Kidney (tissue), 14 donors: Measurements from ENCODE around the gene KRTAP12-3. TPM values are rescaled to one million over a fixed set of nuclear protein-coding genes. Genes with fewer than 3 reads are reported as not detected.
A peak's percentile ranks its signal among the peaks of the same experiment; 100 is the strongest.
"Not testable (repeated sequence)": the region's sequence is repeated elsewhere in the genome, so short reads cannot be mapped to it uniquely, and the experiment has no call there.

ENCODE experiments used
- DNase-seq, 5 donors: peaks; one replicate each; pipeline ENCODE4 v3.0.0-alpha.2; 2013 to 2020
- FAIRE-seq: peaks from 2 replicates; lab custom pipeline; 2012; peaks lifted over from hg19 to GRCh38; lab: Jason Lieb, UNC
- H3K27ac ChIP-seq, 2 donors: one replicate each; pipeline ENCODE4 v1.7.0; 2013; ENCODE audit warnings: low read depth in 2 of 2, low read length in 2 of 2, inconsistent platforms in 1 of 2
- H3K27me3 ChIP-seq: one replicate; pipeline ENCODE4 v1.7.1; 2013; ENCODE audit warnings: low read length, inconsistent platforms; ENCODE audit not compliant: control insufficient read depth, insufficient read depth
- H3K36me3 ChIP-seq, 3 donors: one replicate each; pipeline versions ENCODE4 v1.7.0 to v1.7.1; 2013; ENCODE audit warnings: low read length in 3 of 3, control low read depth in 1 of 3, inconsistent platforms in 1 of 3; ENCODE audit not compliant: insufficient read depth in 3 of 3, control insufficient read depth in 2 of 3
- H3K4me1 ChIP-seq, 3 donors: one replicate each; pipeline versions ENCODE4 v1.7.0 to v1.7.1; 2013; ENCODE audit warnings: low read length in 3 of 3, inconsistent platforms in 1 of 3, low read depth in 1 of 3; ENCODE audit not compliant: control insufficient read depth in 2 of 3, insufficient read depth in 2 of 3
- H3K4me3 ChIP-seq, 3 donors: one replicate each; pipeline versions ENCODE4 v1.7.0 to v1.8.1; 2013; ENCODE audit warnings: low read length in 3 of 3, control low read depth in 1 of 3, inconsistent platforms in 1 of 3
- H3K9ac ChIP-seq, 3 donors: one replicate each; pipeline versions ENCODE4 v1.7.0 to v1.7.1; 2013; ENCODE audit warnings: low read length in 3 of 3, control low read depth in 1 of 3, inconsistent platforms in 1 of 3
- H3K9me3 ChIP-seq, 3 donors: one replicate each; pipeline versions ENCODE4 v1.7.0 to v1.7.1; 2013; ENCODE audit warnings: low read length in 3 of 3, control low read depth in 1 of 3, inconsistent platforms in 1 of 3; ENCODE audit not compliant: control insufficient read depth in 2 of 3, insufficient read depth in 1 of 3
- CTCF ChIP-seq: IDR thresholded peaks from 3 replicates; pipeline ENCODE4 v1.5.1; 2012; ENCODE audit warnings: mild to moderate bottlenecking, moderate library complexity, borderline replicate concordance; ENCODE audit not compliant: insufficient read depth; ENCODE audit errors: extremely low read depth
- intact Hi-C: fragments of 100-400 bp; cut with DNase I; formaldehyde crosslinking; loops from one replicate; pipeline ENCODE4 v1.11.1; 2022
- polyA plus RNA-seq: library from polyadenylated mRNA; stranded (reverse); fragments of 350-450 nt; fragmentation: Illumina TruSeq; extraction: RNeasy Lipid Tissue Mini Kit (QIAGEN cat#74804); gene quantifications from one replicate; pipeline ENCODE4 v1.2.3, GENCODE V29; 2014; ENCODE audit warnings: low read depth, low replicate concordance; ENCODE audit not compliant: insufficient read depth
- total RNA-seq: library from RNA; stranded (reverse); fragmentation: NEBNext Ultra II Directional; extraction: Animal tissue kit (Norgen Biotek cat#: 25700); gene quantifications from one replicate; pipeline ENCODE4 v1.2.1, GENCODE V29; 2021
- donor health status: control.
- donor health status: control.
- donor health status: control.
- donor health status: control.
- donor health status: control.
- donor health status: DM: yes; HTN: yes; CAD: no.
- donor health status: Normal renal cell carcinoma (clear cell type).

Gene KRTAP12-3
- total and polyA plus RNA-seq, 2 donors from 2014 or later, result not detected

GRCh38 chr21:44639331-44639655, 18.4 kb upstream of the KRTAP12-3 start:
- no peak overlapping the region for H3K27ac ChIP-seq
- H3K4me1 ChIP-seq, result no peaks in the 10 kb centered on the region
- no peak for FAIRE-seq
- H3K27me3 ChIP-seq, result no peaks in the 10 kb centered on the region
- H3K9me3 ChIP-seq, result peaks cover 0 to 8% (median 2%) of the 10 kb centered on the region in 3 donors
- H3K4me3 ChIP-seq, result no peak overlapping the region
- peak in 1 of 5 donors; percentile 73 for DNase-seq
- intact Hi-C loops, result no loop called here
- no peak for TF ChIP-seq CTCF
- no peak overlapping the region for H3K9ac ChIP-seq
- no peaks in the 10 kb centered on the region for H3K36me3 ChIP-seq

DNA sequence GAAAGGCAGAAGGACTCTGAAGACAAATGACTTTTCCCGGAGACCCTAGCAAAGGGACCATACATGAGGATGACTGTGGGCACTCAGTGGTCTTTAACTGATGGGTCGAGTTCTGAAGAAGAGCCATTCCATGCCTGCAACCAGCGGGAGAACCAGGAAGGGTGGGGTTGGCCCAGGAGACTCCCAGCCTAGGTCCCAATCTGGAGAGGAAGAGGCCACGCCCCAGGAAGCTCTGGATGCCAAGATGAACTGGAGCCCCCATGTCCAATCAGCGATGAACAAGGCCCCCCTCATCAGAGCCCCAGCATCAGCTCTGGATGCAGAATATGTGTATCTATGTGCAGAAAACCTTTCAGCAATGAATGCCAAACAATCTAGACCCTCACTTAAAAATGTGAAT, 17.0 kb upstream of the KRTAP12-3 start:
- Histone ChIP-seq H3K4me3 (no peak overlapping the region), H3K27ac (no peak overlapping the region), H3K4me1 (no peaks in the 10 kb centered on the region), H3K36me3 (no peaks in the 10 kb centered on the region), H3K27me3 (no peaks in the 10 kb centered on the region), H3K9ac (no peak overlapping the region), H3K9me3 (peaks cover 0 to 8% (median 0%) of the 10 kb centered on the region in 3 donors)
- no peak for DNase-seq
- intact Hi-C loops, result no loop called here
- TF ChIP-seq CTCF, result no peak
- FAIRE-seq, result no peak

GRCh38 chr21:44643741-44644310, 13.9 kb upstream of the KRTAP12-3 start:
- H3K4me1 ChIP-seq, result no peaks in the 10 kb centered on the region
- DNase-seq (peak in 1 of 5 donors; percentile 21), FAIRE-seq (no peak)
- H3K36me3 ChIP-seq, result no peaks in the 10 kb centered on the region
- no peak overlapping the region for H3K9ac ChIP-seq
- H3K27me3 ChIP-seq, result no peaks in the 10 kb centered on the region
- H3K4me3 ChIP-seq, result no peak overlapping the region
- peaks cover 0 to 8% (median 0%) of the 10 kb centered on the region in 3 donors for H3K9me3 ChIP-seq
- intact Hi-C loops, result no loop called here
- no peak for TF ChIP-seq CTCF
- no peak overlapping the region for H3K27ac ChIP-seq

GRCh38 chr21:44644878-44645277, 12.9 kb upstream of the KRTAP12-3 start:
- Histone ChIP-seq H3K27ac (no peak overlapping the region), H3K4me1 (no peaks in the 10 kb centered on the region), H3K9ac (no peak overlapping the region), H3K4me3 (no peak overlapping the region), H3K27me3 (no peaks in the 10 kb centered on the region), H3K36me3 (no peaks in the 10 kb centered on the region), H3K9me3 (peaks cover 0 to 7% (median 0%) of the 10 kb centered on the region in 3 donors)
- DNase-seq, result no peak
- FAIRE-seq, result no peak
- intact Hi-C loops, result no loop called here
- no peak for TF ChIP-seq CTCF

GRCh38 chr21:44646366-44647221, 11.1 kb upstream of the KRTAP12-3 start, which contains the start of gene KRTAP10-11:
KRTAP10-11 (plus strand) TSS chr21:44646414; CDS start chr21:44646459, 45 bp downstream.
- H3K36me3 ChIP-seq, H3K9ac ChIP-seq, DNase-seq, H3K4me1 ChIP-seq, intact Hi-C loops, H3K9me3 ChIP-seq, FAIRE-seq, H3K4me3 ChIP-seq, H3K27me3 ChIP-seq, H3K27ac ChIP-seq: not testable (repeated sequence)
